ENCODE data around the gene CCDC134.

DNA sequence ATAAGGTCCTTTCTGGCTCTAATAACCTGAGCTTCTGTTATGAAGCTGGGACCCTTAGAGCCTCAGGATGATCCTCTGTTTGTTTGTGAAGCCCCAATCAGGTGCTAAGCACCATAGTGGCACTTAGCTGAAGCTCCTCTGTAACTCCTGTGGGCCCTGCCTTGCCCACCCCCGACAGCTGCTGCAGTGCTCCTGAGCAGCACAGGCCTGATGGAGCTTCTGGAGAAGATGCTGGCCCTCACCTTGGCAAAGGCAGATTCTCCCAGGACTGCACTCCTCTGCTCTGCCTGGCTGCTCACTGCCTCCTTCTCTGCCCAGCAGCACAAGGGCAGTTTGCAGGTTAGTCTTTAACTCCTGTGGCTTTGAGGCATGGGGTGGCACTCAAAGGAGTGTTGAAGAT lies 19.0 kb upstream of the CCDC134 start:
- TF ChIP-seq, protein P1, sequence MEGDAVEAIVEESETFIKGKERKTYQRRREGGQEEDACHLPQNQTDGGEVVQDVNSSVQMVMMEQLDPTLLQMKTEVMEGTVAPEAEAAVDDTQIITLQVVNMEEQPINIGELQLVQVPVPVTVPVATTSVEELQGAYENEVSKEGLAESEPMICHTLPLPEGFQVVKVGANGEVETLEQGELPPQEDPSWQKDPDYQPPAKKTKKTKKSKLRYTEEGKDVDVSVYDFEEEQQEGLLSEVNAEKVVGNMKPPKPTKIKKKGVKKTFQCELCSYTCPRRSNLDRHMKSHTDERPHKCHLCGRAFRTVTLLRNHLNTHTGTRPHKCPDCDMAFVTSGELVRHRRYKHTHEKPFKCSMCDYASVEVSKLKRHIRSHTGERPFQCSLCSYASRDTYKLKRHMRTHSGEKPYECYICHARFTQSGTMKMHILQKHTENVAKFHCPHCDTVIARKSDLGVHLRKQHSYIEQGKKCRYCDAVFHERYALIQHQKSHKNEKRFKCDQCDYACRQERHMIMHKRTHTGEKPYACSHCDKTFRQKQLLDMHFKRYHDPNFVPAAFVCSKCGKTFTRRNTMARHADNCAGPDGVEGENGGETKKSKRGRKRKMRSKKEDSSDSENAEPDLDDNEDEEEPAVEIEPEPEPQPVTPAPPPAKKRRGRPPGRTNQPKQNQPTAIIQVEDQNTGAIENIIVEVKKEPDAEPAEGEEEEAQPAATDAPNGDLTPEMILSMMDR (IDR thresholded peaks at IDR 0.05; ENCODE audit: extremely low read depth in 1 of 2, insufficient read depth in 1 of 2, low read depth in 1 of 2, low read length in 2 of 2): no peak
- no peak for TF ChIP-seq POLR2A (IDR thresholded peaks at IDR 0.05; ENCODE audit: low read depth, low read length)
- no peak for TF ChIP-seq EZH2 (IDR thresholded peaks at IDR 0.05; ENCODE audit: borderline replicate concordance, low read depth, low read length, severe bottlenecking)
- TF ChIP-seq POLR2AphosphoS5 (IDR thresholded peaks at IDR 0.05; ENCODE audit: insufficient read depth, low read depth, low read length): no peak
- no peak for TF ChIP-seq GATA2 (IDR thresholded peaks at IDR 0.05; ENCODE audit: insufficient read depth, insufficient read length, low read depth, low read length)
